Choroid plexus epithelial cell (primary cell): Measurements from ENCODE around the gene ZSCAN20.

Experiments
- DNase-seq: peaks from one replicate; pipeline ENCODE4 v3.0.0-alpha.2; 2010; ENCODE audit warnings: low read depth
- H3K4me3 ChIP-seq: 2 replicates; pipeline ENCODE4 v1.5.1; 2011; ENCODE audit warnings: low read depth, mild to moderate bottlenecking, control low read depth, low read length, moderate library complexity
- TF ChIP-seq, protein P1 (sequence below): conservative IDR thresholded peaks from 2 replicates; pipeline ENCODE4 v1.5.1; 2011; ENCODE audit warnings: low read depth, mild to moderate bottlenecking, control low read depth, inconsistent platforms, low read length, moderate library complexity

The ZSCAN20 gene

DNA sequence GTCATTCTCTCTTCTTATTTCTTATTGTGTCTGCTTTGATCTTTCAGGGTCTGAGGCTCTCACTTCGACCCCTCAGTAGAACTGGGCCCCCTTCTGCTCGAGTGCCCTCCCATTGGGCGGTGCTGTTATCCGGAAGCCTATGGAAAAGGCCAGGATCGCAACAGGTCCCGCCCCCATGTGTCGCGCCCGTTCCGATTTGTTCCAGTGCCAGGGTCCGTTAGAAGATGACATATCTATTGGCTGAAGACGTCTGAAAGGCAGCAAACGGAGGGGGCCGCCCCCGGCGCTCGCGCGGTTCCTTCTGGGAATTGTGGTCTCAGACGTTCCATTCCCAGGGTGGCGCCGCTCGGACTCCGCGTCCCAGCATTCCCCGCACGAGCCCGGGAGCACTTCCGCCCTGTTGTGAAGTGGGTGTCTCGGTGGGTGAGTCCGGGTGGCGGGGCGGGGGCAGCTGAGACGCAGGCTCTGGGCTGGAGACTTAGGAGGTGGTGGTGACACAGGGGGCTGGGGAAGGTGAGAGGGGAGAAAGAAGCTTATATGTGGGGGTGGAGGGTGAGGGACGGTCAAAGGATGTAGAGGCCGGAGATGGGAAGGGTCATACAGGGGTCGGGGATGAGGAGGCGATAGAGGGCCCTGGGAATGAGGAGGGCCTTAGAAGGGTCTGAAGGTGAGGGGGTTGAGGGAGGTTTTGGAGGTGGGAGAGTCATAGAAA, at the start of gene ZSCAN20:
Gene ZSCAN20 (plus strand): TSS at position 377 of the 712 bp plus-strand sequence. CDS start 6,644 bp downstream, outside the sequence.
- TF ChIP-seq, protein P1, sequence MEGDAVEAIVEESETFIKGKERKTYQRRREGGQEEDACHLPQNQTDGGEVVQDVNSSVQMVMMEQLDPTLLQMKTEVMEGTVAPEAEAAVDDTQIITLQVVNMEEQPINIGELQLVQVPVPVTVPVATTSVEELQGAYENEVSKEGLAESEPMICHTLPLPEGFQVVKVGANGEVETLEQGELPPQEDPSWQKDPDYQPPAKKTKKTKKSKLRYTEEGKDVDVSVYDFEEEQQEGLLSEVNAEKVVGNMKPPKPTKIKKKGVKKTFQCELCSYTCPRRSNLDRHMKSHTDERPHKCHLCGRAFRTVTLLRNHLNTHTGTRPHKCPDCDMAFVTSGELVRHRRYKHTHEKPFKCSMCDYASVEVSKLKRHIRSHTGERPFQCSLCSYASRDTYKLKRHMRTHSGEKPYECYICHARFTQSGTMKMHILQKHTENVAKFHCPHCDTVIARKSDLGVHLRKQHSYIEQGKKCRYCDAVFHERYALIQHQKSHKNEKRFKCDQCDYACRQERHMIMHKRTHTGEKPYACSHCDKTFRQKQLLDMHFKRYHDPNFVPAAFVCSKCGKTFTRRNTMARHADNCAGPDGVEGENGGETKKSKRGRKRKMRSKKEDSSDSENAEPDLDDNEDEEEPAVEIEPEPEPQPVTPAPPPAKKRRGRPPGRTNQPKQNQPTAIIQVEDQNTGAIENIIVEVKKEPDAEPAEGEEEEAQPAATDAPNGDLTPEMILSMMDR: peak; percentile 1
- peak; percentile 99 for DNase-seq
- H3K4me3 ChIP-seq: peak within 1 kb of the TSS; percentile 68

DNA sequence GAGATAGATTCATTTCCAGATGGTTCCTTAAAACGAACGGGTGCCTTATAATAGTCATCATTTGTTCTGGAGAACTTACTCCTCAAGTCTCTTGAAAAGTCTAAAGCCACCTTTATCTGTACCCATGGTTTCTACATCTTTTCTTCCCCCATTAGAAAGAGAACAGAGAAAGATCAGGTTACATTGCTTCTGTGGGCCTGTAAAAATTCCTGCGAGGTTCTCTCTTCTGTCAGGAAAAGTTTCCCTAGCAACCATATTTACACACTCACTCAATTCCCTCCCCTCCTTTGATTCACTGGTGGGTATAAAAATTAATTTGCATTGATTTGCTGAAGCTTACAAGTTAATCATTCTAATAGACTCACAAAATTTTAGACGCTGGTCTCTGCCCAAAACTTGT, 48.2 kb upstream of the ZSCAN20 start:
- TF ChIP-seq, protein P1: no peak
- DNase-seq: peak; percentile 69

DNA sequence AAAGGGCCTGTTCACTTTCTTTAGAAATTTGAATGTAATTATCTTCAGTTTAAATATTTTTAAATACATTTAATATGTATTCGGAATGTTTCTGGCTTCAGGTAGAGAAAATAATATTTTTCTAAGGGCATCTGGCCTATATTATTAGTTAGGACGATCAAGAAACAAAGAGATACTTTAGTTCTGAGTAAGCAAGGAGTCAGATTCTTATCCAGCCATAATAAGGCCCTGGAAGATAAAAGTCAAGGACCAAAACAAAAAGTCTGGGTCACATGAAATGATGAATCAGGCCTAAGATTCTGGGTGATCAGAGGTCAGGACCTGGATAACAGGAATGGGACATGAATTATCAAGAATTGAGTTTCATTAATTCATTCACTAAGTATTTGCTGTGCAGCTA, 47.8 kb upstream of the ZSCAN20 start:
- H3K4me3 ChIP-seq: no peak overlapping the region
- TF ChIP-seq, protein P1: no peak
- DNase-seq: peak; percentile 28

More for the DNA sequence above, 48.2 kb upstream of the ZSCAN20 start:
- no peak overlapping the region for H3K4me3 ChIP-seq

DNA sequence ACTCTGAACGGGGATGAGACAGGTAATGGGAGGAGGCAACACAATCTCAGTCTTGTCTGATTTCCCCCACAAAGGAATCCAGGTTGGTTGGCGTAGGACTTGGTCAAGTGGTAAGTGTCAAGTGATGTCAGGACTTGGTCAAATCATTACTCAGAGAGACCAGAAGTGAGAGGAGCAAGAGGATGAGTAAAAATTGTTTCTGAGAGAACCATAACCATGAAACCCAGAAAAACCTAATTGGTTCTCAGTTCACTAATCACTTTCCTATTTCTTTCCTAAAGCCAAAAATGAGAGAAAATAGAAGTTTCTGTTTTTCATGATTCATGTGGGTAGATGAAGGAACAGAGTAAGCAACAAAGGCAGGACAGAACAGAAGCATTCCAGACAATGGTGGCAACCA, 46.5 kb upstream of the ZSCAN20 start:
- TF ChIP-seq, protein P1: no peak
- DNase-seq: no peak
- H3K4me3 ChIP-seq: no peak overlapping the region

DNA sequence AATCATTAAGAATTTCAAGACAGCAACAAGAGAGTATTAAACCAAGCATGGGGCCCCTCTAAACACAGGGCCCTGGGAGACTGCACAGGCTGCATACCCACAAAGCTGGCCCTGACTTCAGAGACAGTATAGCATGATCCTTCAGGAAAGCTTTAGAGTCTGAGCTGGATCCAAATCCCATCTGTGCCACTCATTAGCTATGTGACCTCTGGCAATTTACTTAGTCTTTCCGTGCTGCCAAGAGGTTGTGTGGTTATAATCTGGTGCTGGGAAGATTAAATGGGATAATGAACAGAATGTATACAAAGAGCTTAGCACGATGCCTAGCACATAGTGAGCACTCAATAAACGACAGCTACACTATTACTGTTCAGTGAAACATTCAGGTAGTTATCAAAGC, 45.5 kb upstream of the ZSCAN20 start:
- no peak for DNase-seq

DNA sequence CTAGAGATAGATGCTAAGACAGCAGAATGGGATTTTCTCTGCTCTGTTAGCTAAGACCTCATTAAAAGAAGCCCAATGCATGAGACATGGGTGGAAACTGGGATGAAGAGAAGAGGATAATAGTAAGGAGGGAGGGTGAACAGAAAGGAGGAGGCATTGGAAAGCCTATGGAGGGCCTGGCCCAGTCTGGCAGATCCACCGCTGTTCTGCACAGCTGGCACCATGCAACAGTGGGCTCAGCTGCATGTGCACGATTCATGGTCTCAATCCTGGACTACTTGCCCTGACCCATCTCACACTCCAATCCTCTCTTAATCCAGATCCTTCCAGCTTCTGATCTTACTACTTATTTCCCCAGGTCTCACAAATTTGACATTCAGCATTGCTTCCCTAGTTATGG, 43.8 kb upstream of the ZSCAN20 start:
- TF ChIP-seq, protein P1: no peak
- peak overlapping the region; percentile 3 for H3K4me3 ChIP-seq

More for the DNA sequence above, 45.5 kb upstream of the ZSCAN20 start:
- H3K4me3 ChIP-seq: no peak overlapping the region
- TF ChIP-seq, protein P1: no peak

DNA sequence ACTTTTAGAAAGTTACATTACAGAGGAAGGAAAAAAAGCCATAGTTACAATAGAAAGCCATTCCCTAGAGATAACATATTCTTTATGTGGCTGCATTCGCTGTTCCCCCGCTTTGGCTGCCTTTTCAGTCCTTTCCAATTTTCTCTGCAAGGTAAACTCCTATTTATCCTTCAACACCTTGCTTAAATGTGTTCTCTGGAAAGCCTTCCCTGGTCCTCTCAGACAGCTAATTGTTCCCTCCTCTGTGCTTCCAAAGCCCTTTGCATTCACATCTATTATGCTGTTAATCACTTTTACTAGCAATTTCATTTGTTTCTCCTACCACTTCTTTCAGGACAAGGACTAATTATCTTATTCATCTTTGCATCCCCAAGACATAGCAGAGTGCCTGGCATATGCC, 43.1 kb upstream of the ZSCAN20 start:
- H3K4me3 ChIP-seq: peak overlapping the region; percentile 79
- TF ChIP-seq, protein P1: no peak

More for the DNA sequence above, 43.8 kb upstream of the ZSCAN20 start:
- DNase-seq: no peak

More for the DNA sequence above, 43.1 kb upstream of the ZSCAN20 start:
- DNase-seq: no peak
